ENCODE data around the gene SPEF2. TPM values are rescaled to one million over a fixed set of nuclear protein-coding genes. Genes with fewer than 3 reads are reported as not detected.

The SPEF2 gene
- total RNA-seq, 1 donor from 2014 or later: 15.1 TPM

- no peak overlapping the region for H3K27ac Mint-ChIP-seq
- no peak for DNase-seq (ENCODE audit: extremely low spot score, unreplicated experiment)
- H3K4me1 Mint-ChIP-seq (ENCODE audit: unreplicated experiment): peaks cover 10% of the 10 kb centered on the region
- H3K27me3 Mint-ChIP-seq: no peaks in the 10 kb centered on the region
- TF ChIP-seq, protein P1, sequence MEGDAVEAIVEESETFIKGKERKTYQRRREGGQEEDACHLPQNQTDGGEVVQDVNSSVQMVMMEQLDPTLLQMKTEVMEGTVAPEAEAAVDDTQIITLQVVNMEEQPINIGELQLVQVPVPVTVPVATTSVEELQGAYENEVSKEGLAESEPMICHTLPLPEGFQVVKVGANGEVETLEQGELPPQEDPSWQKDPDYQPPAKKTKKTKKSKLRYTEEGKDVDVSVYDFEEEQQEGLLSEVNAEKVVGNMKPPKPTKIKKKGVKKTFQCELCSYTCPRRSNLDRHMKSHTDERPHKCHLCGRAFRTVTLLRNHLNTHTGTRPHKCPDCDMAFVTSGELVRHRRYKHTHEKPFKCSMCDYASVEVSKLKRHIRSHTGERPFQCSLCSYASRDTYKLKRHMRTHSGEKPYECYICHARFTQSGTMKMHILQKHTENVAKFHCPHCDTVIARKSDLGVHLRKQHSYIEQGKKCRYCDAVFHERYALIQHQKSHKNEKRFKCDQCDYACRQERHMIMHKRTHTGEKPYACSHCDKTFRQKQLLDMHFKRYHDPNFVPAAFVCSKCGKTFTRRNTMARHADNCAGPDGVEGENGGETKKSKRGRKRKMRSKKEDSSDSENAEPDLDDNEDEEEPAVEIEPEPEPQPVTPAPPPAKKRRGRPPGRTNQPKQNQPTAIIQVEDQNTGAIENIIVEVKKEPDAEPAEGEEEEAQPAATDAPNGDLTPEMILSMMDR (conservative IDR thresholded peaks at IDR 0.05): no peak
- H3K36me3 Mint-ChIP-seq: no peaks in the 10 kb centered on the region
- H3K9me3 Mint-ChIP-seq: no peaks in the 10 kb centered on the region
- no peak overlapping the region for H3K4me3 Mint-ChIP-seq
These were observed 186.6 kb downstream of the SPEF2 start for GRCh38 chr5:35804201-35804653.

DNA sequence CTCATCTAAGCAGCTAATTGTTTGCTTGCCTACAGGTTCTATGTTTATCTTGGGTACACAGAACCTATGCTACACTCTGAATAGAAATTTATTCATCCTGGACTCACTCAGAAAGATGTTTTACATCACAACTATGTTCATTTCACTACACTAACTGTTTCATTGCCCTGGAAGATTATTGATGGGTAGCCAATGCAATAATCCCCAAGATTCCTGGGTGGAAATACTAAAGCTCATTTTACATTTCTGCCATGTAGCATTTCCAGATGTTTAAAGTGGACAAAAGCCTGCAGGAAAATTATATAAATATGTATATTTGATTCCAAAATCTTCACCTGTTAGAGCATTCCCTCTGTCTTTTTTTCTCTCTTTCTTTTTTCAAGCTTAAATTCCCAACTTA lies 187.2 kb downstream of the SPEF2 start:
- Mint-ChIP-seq H3K27ac (no peak overlapping the region), H3K9me3 (no peaks in the 10 kb centered on the region), H3K4me1 (ENCODE audit: unreplicated experiment) (peaks cover 10% of the 10 kb centered on the region), H3K36me3 (no peaks in the 10 kb centered on the region), H3K4me3 (no peak overlapping the region), H3K27me3 (no peaks in the 10 kb centered on the region)
- TF ChIP-seq, protein P1 (conservative IDR thresholded peaks at IDR 0.05): no peak
- no peak for DNase-seq (ENCODE audit: extremely low spot score, unreplicated experiment)

GRCh38 chr5:35810601-35811000 lies 192.9 kb downstream of the SPEF2 start:
- Mint-ChIP-seq H3K27ac (no peak overlapping the region), H3K4me3 (no peak overlapping the region), H3K36me3 (no peaks in the 10 kb centered on the region), H3K27me3 (no peaks in the 10 kb centered on the region), H3K9me3 (no peaks in the 10 kb centered on the region), H3K4me1 (ENCODE audit: unreplicated experiment) (no peaks in the 10 kb centered on the region)
- DNase-seq (ENCODE audit: extremely low spot score, unreplicated experiment): no peak
- TF ChIP-seq, protein P1 (conservative IDR thresholded peaks at IDR 0.05): no peak

DNA sequence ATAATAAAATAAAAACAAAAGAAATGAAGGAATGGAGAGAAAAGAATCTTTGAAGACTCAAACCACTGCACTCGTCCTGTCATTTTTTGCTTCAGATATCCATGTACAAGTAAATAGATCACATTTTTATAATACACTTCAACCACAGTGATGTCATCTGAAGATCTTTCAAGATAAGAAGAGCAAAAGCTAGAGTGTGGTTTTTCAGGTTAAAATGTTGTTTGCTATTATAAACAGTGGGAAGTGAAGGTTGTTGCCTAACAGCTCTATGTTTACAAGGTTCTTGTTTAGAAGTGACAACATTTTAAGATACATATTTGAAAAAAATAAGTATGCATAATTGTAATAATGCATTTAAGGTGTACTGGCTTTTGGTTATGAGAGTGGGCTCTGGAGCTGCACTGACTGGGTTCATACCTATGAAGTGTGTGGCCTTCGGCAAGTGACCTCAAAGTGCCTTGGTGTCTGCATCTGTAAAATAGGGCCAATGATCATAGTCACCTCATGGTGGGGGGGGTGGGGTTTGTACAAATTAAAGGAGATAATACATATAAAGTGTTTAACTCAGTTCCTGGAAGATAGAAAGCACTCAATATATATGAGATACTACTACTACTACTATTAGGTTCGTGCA lies 193.6 kb downstream of the SPEF2 start:
- Mint-ChIP-seq H3K36me3 (no peaks in the 10 kb centered on the region), H3K4me1 (ENCODE audit: unreplicated experiment) (no peaks in the 10 kb centered on the region), H3K27ac (no peak overlapping the region), H3K4me3 (no peak overlapping the region), H3K27me3 (no peaks in the 10 kb centered on the region), H3K9me3 (no peaks in the 10 kb centered on the region)
- DNase-seq (ENCODE audit: extremely low spot score, unreplicated experiment): no peak
- TF ChIP-seq, protein P1 (conservative IDR thresholded peaks at IDR 0.05): no peak

GRCh38 chr5:35813521-35813920 lies 195.9 kb downstream of the SPEF2 start:
- TF ChIP-seq, protein P1 (conservative IDR thresholded peaks at IDR 0.05): no peak
- Mint-ChIP-seq H3K36me3 (no peaks in the 10 kb centered on the region), H3K27ac (no peak overlapping the region), H3K27me3 (no peaks in the 10 kb centered on the region), H3K4me3 (no peak overlapping the region), H3K4me1 (ENCODE audit: unreplicated experiment) (no peaks in the 10 kb centered on the region), H3K9me3 (no peaks in the 10 kb centered on the region)
- no peak for DNase-seq (ENCODE audit: extremely low spot score, unreplicated experiment)

Measured in type B pancreatic cell (in vitro differentiated cells).